GM21360 (cell line): ENCODE results near the gene PMF1.

Experiments
- ATAC-seq: cut with Tn5 transposase; IDR thresholded peaks from one replicate; pipeline ENCODE4 v1.9.1; 2021; ENCODE audit warnings: mild to moderate bottlenecking, moderate library complexity; ENCODE audit not compliant: unreplicated experiment

Gene PMF1

DNA sequence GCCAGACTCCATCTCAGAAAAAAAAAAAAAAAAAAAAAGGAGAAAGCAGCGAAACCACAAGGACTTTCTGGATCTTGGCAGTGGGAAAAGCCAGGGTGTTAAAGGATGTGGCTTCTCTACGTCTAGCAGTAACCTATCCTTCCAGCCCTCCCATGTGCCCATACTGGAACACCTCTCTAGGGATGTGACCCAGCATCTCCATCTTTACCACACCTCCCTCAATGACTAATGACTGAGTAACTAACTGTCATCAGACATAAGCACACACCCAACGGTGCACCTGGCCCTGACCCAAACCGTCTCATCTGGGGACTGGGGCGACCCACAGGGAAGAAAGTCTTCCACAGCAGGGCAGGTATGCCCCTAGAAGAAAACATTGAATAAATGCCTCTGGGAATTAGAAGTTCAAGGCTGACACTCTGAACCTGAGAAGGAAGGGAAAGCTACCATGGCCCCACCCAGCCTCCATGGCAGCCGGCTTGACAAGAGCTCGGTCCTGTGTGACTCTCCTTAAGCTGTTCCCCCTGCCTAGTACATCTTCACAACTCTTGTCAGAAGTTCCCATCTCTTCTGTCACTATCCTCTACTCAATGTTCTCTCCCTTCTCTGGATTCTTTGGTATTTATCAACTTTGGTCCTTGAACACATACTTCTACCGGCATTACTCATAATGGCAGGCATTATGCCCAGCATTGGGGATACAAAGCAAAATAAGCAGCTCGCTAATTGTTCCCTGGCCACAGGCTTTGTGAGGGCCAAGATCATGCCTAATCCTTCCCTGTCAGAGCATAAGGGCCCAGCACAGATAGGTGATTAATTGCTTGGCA, 49.9 kb downstream of the PMF1 start:
- no peak for ATAC-seq

DNA sequence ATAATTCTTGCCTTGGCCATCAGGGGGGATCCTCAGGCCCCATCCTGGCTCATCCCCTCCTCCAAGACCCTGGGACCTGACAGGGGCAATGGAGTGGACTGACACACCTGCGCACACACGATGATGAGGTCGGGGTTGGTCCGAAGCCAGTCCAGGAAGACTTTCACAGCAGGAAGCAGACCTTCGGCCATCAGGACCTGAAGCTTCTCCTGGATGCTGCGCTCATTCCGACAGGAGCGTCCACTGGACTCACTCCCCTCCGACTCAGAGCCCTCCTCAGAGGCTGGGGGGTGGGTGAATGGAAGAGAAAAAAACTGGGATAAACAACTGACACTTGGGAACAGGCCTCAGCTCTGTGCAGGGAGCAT, 50.5 kb downstream of the PMF1 start:
- no peak for ATAC-seq

DNA sequence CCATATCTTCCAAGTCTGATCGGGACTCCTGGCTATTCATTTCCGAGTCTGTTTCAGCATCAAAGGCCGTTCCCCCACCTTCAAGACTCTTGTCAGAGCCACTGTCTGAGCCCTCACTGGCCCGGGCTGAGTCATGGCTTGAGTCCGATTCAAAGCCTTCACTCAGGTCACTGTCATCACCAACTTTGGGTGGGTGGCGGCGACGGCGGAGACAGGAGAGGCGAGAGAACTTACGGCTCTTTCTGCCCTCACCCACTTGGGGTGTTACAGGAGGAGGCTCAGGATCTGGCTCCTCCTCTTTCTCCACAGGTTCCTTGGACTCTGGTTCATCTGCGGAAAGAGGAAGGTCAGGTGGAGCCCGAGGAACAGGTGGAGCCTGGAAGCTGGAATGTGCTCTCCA, 53.2 kb downstream of the PMF1 start:
- no peak for ATAC-seq

DNA sequence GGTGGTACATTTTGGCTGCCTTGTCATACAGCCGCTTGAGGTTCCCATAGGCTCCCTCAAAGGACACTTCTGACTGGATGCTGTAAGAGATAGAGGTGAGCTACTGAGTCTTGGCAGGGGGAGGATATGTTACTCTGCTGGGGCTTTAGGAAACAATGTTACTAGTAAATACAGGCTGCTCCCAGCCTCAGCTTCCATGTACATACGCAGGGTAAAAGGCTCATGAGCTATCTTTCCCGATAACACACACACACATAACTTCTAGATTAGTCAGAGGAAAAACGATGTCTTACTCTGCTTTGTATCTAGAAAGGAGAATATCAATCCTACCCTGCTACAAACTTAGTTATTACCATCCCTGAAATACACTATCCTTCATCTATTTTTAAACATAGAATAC, 55.5 kb downstream of the PMF1 start:
- no peak for ATAC-seq

DNA sequence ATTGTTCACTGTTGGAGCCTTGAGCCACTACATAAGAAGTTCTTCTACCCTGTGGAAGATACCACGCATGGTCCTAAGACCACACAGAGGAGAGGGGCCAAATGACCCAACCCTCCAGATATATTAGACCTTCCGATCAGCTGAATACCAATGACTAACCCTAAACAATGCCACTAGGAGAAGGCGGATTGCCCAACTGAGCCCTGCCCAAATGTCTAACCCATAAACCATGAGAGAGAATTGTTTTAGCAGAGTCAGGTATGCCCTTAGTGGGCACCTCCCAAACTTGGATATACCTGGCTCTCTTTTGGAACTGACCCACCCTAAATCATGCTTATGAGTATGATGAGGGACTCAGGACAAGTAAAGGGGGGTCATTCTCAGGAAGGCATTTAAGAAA, 57.5 kb downstream of the PMF1 start:
- no peak for ATAC-seq

DNA sequence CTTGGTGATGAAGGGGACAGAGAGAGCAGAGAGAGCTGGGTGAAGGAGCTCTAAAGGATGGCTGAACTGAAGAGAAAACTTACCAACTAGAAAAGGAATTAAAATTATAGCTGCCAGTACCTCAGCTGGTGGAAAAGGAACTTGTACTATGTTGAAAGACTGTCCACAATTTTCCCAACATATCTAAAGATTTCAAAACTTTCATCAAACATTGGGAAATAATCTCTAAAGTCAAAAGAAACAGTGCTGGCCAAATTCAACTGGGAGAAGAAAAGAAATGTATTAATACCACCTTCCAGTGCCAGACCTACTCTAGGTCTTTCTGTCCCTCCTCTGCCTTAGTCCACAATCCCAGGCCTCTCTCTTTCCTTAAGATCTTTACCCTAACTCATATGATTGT, 63.7 kb downstream of the PMF1 start:
- ATAC-seq, result no peak

DNA sequence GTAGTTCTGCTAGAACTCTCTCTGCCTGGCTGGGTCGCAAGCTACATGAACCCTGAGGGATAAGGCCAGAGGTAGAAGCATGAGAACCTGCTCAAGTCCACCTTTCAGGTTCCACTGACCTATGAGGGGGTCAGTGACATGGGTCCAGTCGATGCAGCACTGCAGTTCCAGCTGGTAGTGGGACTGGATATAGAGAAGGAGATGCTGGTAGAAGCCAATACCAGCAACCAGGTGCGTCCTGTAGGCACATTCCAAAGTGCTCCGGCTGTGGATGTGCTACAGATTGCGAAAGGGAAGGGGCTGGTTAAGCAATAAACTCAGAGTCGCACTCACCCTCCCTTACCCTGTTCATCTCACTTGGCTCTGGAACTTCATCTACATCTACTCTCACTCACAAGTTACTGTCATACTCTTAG, 64.2 kb downstream of the PMF1 start:
- ATAC-seq, result no peak

DNA sequence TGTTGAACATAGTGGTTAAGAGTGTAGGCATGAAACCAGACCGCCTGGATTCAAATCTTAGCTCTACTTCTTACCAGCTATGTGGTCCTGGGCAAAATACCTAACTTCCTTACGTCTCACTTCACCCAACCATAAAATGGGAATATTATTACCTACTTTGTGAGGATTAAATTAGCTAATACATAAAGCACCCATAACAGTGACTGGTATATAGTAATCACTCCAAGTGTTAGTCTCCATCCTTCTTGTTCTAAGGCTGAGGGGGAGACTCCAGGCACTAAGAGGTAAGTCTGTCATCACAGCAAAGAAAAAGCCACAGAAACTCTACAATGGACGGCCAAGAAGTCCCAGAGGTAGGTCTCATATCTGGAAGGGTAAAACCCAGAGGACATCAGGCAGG, 67.0 kb downstream of the PMF1 start:
- no peak for ATAC-seq

DNA sequence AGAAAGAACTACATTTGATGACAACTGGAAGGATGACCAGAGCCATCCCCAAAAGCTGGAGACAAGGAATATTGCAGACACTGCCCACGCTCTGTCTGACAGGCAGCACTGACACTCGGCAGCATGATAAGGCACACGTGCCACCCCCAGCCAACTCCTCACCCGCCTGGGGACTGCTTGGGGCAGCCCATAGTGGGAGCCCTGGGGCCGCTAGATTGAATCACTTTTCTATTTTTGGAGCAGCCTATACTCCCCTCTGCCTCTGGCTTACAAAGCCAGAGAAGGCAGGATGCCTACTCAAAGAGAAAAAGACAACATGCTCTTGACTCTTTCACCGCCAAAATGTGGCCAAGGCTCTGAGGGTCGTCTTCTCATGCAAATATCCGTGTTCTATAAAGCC, 68.5 kb downstream of the PMF1 start:
- ATAC-seq, result peak; percentile 45

DNA sequence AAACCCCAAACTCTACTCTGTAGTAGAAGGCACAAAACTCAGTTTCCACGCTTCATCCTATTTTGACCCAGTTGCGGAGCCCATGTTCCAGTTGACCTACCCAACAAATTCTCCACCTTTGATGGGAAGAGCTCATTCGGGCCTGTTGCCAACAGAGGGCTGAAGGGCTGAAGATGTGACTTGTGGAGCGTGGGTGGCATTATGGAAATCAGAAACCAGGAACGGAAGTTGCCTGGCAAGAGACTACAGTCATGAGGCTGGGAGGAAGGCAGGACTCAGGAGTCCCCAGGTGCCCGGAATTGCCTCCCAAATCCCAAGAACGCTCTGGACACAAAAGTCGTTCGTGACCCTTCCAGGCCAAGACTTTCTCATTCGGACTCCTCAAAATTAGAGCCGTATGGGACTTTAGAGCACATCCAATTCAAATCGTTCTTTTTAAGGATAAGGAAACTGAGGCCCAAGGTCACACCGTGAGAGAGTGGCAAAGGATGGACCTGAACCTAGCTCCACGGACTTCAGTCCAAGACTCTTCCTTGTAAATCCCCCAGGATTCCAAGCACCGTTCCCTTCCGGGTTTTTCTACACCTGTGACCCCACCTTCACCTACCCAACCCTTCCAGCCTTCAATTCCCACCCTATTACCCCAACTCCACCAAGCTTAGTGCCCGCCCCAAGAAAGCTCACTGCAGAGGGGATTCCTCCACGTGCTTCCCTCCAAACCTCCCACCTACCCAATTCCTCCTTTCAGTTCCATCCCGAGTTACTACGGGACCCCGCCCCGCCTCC, 69.1 kb downstream of the PMF1 start:
- ATAC-seq, result peak; percentile 8

DNA sequence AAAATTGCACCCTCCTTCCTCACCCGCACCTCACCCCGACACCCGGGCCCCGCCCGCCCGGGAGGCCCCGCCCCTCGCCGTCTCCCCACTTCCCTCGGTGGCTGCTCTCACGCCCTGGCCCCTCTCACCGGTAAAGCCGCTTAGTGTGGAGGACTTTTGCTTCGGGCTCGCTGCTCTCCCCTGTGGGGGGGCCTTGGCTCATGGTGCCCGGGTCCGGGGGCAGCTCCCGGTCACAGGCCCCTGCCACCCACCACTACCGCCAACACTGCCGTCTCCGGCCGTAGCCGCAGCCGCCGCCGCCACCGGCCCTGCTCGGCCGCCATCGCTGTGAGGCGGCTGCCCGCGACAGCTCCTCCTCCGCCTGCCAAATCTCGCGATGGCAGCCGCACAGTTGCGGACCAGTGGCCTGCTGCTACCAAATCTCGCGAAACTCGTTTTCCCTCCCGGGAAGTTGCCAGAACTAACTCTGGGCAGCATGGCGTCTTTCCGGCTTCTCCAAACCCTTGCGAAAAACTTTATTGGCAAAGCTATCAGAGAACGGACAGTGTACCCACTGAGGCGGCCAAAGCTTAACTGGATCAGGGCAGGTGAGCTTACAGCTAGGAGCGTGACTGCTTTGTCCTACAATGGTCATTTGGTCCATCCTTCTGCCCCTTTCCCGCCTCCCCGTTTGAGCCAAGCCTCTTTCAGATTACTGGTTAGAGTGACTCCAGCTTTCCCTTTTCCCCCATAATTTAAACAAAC, 69.8 kb downstream of the PMF1 start, which contains the start of gene SMG5:
SMG5 (minus strand) TSS at position 347 of the 744 bp plus-strand sequence; CDS start at position 202, 145 bp downstream.
- peak; percentile 84 for ATAC-seq

DNA sequence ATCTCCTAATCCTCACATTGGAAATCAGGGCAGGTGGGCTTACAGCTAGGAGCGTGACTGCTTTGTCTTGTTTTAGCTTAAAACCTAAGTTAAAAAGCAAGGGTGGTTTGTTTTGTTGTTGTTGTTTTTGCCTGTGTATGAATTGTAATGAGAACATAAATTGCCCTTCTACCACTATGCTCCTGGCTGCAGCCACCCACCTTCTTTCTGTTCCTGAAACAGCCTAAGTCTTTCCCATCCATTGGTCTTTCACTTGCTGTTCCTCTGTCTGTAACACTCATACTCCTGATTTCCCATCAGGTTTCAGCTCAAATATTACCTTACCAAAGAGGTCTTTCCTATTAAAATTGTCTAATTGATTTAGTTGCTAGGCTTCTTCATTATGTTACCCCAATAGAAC, 70.7 kb downstream of the PMF1 start:
- no peak for ATAC-seq

DNA sequence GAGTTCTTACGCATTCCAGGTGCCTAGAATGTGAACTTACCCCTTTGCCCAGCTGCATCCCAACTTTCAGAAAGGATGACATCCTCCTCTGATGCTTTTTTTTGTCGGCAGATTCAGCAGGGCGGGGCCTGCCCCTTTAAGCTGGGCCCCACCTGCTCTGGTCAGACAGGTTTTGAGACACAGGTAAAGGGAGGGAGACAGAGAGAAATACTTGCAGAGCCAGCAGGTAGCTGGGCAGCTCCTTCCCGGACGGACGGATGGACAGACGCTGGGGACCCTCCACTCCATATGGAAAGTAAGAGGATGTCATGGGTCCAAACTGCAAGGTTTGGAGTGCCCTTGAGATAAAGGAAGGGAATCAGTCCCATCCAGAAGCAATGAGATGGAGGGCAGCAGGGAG, 71.3 kb downstream of the PMF1 start, which contains the start of gene TMEM79:
TMEM79 (plus strand) TSS at position 214 of the 400 bp plus-strand sequence. CDS start 902 bp downstream, outside the sequence.
- ATAC-seq, result no peak

DNA sequence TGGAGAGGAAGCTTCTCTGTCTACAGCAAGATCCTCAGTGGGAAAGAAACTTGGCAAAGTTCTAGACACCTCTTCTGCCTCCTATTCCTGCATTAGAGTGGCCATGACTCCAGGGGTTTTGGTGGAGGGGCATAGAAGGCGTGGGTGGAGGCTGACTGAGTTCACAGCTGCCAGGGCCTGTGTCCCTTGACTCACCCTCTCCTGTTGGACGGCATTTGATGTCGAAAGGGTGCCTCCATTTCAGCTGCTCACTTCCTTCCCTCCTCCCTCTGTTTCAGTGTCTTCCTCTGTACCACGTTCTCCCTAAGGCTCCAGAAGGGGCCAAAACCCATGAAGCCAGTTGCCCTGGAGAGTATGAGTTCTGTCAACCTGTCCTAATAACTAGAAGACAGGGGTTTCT, 72.0 kb downstream of the PMF1 start:
- no peak for ATAC-seq

DNA sequence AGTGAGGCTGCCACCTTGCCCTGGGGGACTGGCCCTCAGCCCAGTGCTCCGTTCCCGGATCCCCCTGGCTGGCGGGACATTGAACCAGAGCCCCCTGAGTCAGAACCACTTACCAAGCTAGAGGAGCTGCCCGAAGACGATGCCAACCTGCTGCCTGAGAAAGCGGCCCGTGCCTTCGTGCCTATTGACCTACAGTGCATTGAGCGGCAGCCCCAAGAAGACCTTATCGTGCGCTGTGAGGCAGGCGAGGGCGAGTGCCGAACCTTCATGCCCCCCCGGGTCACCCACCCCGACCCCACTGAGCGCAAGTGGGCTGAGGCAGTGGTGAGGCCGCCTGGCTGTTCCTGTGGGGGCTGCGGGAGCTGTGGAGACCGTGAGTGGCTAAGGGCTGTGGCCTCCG, 72.6 kb downstream of the PMF1 start:
- no peak for ATAC-seq

DNA sequence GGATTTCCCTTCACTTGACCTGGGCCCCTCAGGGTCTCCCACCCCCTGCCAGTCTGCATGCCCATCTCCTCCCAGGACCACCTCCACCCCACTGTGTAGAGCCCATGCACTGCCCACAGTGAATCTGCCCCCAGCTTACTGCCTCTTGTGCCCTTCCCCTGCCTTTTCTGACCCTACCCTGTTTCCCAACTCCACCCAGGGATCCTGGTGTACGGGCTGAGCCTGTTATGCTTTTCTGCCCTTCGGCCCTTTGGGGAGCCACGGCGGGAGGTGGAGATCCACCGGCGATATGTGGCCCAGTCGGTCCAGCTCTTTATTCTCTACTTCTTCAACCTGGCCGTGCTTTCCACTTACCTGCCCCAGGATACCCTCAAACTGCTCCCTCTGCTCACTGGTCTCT, 73.3 kb downstream of the PMF1 start:
- ATAC-seq, result no peak
